NT2/D1 (cell line): Measurements from ENCODE around the gene GAPDHS.

Experiments used
- SUZ12 ChIP-seq: IDR thresholded peaks from 2 replicates; pipeline ENCODE4 v1.6.1; 2011; ENCODE audit not compliant: insufficient read length, insufficient read depth; ENCODE audit errors: extremely low read depth
- YY1 ChIP-seq: IDR thresholded peaks from 2 replicates; pipeline ENCODE4 v1.6.1; 2011; ENCODE audit not compliant: insufficient read length, insufficient read depth
- ZNF274 ChIP-seq: IDR thresholded peaks from 2 replicates; pipeline ENCODE4 v1.6.1; 2011; ENCODE audit warnings: mild to moderate bottlenecking, low read depth, low read length

- TF ChIP-seq ZNF274 (no peak), YY1 (no peak), SUZ12 (no peak)
Measured at GRCh38 chr19:35560677-35561076, 27.4 kb downstream of the GAPDHS start.
